ENCODE data around the gene HMG20A. TPM values are rescaled to one million over a fixed set of nuclear protein-coding genes. Genes with fewer than 3 reads are reported as not detected.

The HMG20A gene
- total and polyA plus RNA-seq, 2 experiments from 2014 or later, result 17.8 to 57.8 TPM

DNA sequence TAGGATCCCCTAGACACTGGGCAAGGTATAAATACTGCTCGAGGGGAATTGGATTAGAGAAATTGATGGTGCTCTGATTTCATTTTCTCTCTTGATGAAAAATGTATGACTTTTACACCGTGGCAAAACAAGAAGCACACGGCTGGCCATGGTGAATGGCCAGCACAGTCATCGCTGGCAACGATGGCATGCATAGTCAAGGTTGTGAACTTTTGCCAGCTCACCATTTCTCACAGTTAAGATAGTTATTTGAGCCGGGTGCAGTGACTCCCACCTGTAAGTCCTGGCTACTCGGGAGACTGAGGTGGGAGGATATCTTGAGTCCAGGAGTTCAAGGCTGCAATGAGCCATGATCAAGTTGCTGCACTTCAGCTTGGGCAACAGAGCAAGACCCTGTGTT, 95.4 kb downstream of the HMG20A start:
- no peaks in the 10 kb centered on the region for H3K27me3 ChIP-seq (ENCODE audit: insufficient read depth)
- no peak overlapping the region for H3K4me3 ChIP-seq
- H3K36me3 ChIP-seq (ENCODE audit: insufficient read depth), result no peaks in the 10 kb centered on the region
- Mint-ChIP-seq H3K9me3 (no peaks in the 10 kb centered on the region), H3K36me3 (ENCODE audit: low read depth) (no peaks in the 10 kb centered on the region; the same call in 2 of the 3 replicates), H3K27ac (no peak overlapping the region), H3K4me3 (no peak overlapping the region), H3K27me3 (ENCODE audit: insufficient read depth, low read depth, poor library complexity) (peaks cover 10% of the 10 kb centered on the region), H3K4me1 (peaks cover 37% of the 10 kb centered on the region)
- H3K4me2 ChIP-seq, result no peak overlapping the region
- ATAC-seq, result no peak
- H3K4me1 ChIP-seq (ENCODE audit: insufficient read depth), result peaks cover 14% of the 10 kb centered on the region
- H3F3A ChIP-seq (replicated peaks; ENCODE audit: low read depth), result peaks cover 7% of the 10 kb centered on the region
- H3K9me2 ChIP-seq (ENCODE audit: insufficient read depth), result peaks cover 16% of the 10 kb centered on the region
- no peaks in the 10 kb centered on the region for H3K79me2 ChIP-seq (replicated peaks; ENCODE audit: insufficient read depth)
- H3K27ac ChIP-seq (ENCODE audit: low read depth), result no peak overlapping the region
- H4K20me1 ChIP-seq (replicated peaks; ENCODE audit: insufficient read depth), result no peaks in the 10 kb centered on the region
- no peak for DNase-seq (ENCODE audit: low spot score)
- H2AFZ ChIP-seq, result no peak overlapping the region
- no peak for TF ChIP-seq EZH2 (IDR thresholded peaks at IDR 0.05; ENCODE audit: low read depth, unreplicated experiment)
- no peak for TF ChIP-seq STAT1 (IDR thresholded peaks at IDR 0.05; ENCODE audit: unreplicated experiment)
- TF ChIP-seq NANOG (IDR thresholded peaks at IDR 0.05; ENCODE audit: borderline replicate concordance), result no peak
- no peak for TF ChIP-seq ETS1 (IDR thresholded peaks at IDR 0.05)
- no peak for TF ChIP-seq ZNF114 (CRISPR knock-in tag; IDR thresholded peaks at IDR 0.05)
- TF ChIP-seq JUNB (IDR thresholded peaks at IDR 0.05; ENCODE audit: unreplicated experiment), result no peak
- TF ChIP-seq CREB1 (CRISPR knock-in tag; IDR thresholded peaks at IDR 0.05; ENCODE audit: low read depth), result no peak
- TF ChIP-seq POLR2AphosphoS5 (IDR thresholded peaks at IDR 0.05; ENCODE audit: low read depth), result no peak
- TF ChIP-seq REST (IDR thresholded peaks at IDR 0.05; ENCODE audit: unreplicated experiment), result no peak
- TF ChIP-seq, protein P1, sequence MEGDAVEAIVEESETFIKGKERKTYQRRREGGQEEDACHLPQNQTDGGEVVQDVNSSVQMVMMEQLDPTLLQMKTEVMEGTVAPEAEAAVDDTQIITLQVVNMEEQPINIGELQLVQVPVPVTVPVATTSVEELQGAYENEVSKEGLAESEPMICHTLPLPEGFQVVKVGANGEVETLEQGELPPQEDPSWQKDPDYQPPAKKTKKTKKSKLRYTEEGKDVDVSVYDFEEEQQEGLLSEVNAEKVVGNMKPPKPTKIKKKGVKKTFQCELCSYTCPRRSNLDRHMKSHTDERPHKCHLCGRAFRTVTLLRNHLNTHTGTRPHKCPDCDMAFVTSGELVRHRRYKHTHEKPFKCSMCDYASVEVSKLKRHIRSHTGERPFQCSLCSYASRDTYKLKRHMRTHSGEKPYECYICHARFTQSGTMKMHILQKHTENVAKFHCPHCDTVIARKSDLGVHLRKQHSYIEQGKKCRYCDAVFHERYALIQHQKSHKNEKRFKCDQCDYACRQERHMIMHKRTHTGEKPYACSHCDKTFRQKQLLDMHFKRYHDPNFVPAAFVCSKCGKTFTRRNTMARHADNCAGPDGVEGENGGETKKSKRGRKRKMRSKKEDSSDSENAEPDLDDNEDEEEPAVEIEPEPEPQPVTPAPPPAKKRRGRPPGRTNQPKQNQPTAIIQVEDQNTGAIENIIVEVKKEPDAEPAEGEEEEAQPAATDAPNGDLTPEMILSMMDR (conservative IDR thresholded peaks at IDR 0.05; ENCODE audit: low read depth in 2 of 2), result no peak
- no peak for TF ChIP-seq ZNF331 (CRISPR knock-in tag; IDR thresholded peaks at IDR 0.05; ENCODE audit: low read depth)
- TF ChIP-seq EZH2phosphoT487 (IDR thresholded peaks at IDR 0.05; ENCODE audit: unreplicated experiment), result no peak
- TF ChIP-seq ZNF462 (CRISPR knock-in tag; IDR thresholded peaks at IDR 0.05), result no peak

Measured in GM23338 (cell line).